GM19193 (cell line): ENCODE measurements around the gene CYB561D2.
A peak's percentile ranks its signal among the peaks of the same experiment; 100 is the strongest.

Experiments used
- POLR2A ChIP-seq: IDR thresholded peaks from 4 replicates; pipeline ENCODE4 v1.6.1; 2011; ENCODE audit not compliant: insufficient read depth, insufficient read length; ENCODE audit errors: extremely low read depth

CYB561D2 gene

DNA sequence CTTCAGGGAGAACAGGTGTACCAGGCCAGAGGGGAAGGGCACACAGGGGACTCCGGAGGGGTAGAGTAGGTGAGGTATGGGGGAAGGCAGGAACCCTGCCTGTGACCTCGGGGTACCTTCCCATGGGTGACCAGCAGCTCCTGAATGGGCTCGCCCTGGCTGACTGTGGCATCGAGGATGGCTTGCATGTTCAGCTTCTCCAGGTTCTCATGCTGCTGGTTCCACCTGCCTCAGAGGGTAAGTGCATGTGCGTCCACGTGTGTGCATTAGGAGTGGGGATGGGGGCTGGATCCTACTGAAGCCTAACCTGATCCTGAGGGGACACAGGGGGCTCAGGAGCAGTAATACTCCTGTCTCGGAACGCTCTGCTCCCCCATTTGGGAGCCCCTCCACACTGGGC, 5.7 kb upstream of the CYB561D2 start:
- TF ChIP-seq POLR2A: no peak

DNA sequence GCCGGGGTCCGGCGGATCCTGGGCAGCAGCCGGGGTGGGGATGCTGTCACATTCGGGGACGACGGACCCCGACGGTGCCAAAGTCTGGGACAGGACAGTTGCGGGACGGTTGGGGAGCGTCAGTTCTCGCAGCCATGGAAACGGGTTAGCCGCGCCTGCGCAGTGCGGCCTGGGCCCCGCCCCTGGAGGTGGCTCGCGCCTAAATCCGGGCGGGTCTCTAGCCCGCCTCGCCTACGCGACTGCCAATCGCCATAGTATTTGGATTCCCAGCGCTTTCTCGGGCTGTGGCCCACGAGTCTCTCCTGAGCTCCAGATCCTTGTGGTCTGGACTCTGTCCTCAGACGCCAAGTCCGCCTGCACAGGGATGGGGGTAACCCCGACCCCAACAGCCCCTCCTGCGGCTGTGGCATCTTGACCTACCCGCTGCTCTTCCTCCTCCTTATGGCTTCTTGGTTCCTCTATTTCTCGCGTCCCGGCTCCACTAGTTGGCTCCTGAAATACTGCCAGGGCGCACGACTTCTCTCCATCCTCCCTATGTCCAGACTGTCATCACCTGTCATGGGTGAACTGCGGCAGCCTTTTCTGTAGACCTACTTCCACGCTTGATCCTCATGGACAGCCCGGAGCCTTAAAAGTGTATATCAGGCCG, 5.0 kb upstream of the CYB561D2 start, which contains the start of gene ZMYND10:
Gene ZMYND10 (minus strand): TSS at position 147 of the 649 bp plus-strand sequence. CDS start 153 bp downstream, outside the sequence.
- no peak for TF ChIP-seq POLR2A

DNA sequence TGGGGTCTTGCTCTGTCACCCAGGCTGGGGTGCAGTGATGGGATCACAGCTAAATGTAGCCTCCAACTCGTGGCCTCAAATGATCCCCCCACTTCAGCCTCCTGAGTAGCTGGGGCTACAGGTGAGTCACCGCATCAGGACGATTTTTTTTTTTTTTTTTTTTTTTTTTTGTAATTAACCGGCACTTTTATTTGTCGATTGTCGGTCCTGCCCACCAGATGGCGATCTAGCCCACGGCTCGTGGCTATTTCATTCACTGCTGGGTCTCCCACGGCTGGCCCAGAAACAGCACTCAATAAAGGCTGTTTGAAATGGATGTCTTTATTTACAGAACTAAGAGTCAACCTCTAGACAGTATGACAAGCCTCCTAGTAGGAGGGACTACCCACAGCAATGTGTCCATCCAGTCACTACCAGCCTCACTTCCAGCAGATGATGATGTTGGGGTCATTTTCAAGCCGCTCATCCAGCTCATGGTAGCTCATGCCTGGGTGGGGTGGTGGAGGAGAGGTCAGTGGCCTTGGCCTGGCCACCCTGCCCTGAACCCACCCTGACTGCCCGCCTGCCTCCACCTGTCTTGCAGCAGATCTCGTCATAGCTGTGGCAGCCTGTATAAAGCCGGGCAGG, 3.4 kb upstream of the CYB561D2 start:
- TF ChIP-seq POLR2A: no peak

DNA sequence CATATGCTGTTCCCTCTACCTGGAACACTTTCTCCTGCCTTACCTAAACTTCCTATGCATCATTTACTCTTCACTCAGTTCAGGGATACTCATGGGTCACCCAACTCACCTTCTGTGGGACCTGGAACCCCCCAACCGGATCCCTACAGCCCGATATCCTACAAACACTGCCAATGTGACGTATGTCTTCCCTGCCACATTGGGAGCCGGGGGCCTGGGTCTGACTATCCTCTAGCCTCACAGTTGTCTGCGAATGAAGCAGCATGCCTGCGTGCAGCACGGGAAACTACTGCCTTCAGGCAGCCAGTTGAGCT, 492 bp upstream of the CYB561D2 start:
- TF ChIP-seq POLR2A: no peak

DNA sequence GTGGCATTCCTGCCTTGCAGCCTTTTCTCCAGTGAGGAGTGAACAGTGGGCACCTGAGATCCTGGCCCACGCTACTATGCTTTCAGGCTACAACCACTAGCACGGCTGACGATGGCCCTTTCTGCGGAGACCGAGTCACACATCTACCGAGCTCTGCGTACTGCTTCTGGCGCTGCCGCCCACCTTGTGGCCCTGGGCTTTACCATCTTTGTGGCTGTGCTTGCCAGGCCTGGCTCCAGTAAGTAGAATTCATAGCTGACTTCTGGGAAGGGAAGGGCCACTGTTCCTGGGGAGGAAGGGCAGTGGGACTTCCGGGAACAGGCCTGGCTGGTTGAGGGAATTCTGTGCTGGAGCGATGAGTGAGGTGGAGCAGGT, 648 bp downstream of the CYB561D2 start:
- TF ChIP-seq POLR2A: no peak

DNA sequence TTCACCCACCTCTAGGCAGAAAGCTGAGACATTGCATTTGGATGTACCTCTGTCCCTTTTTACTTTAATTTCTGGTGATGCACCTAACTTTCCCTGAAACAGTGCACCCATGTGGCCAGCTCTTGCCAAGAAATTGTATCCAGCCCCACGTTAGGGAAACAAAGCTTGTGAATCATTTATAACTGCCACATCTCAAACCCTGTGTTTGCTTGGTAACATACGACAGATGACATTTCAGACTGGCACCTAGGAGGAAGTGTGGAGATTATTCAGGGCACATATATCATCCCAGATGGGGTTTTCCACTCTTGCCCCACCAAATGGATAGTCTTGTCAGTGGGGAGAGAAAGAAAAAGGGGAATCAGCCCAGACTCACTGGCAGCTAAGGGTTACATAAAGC, 2.1 kb downstream of the CYB561D2 start:
- no peak for TF ChIP-seq POLR2A

DNA sequence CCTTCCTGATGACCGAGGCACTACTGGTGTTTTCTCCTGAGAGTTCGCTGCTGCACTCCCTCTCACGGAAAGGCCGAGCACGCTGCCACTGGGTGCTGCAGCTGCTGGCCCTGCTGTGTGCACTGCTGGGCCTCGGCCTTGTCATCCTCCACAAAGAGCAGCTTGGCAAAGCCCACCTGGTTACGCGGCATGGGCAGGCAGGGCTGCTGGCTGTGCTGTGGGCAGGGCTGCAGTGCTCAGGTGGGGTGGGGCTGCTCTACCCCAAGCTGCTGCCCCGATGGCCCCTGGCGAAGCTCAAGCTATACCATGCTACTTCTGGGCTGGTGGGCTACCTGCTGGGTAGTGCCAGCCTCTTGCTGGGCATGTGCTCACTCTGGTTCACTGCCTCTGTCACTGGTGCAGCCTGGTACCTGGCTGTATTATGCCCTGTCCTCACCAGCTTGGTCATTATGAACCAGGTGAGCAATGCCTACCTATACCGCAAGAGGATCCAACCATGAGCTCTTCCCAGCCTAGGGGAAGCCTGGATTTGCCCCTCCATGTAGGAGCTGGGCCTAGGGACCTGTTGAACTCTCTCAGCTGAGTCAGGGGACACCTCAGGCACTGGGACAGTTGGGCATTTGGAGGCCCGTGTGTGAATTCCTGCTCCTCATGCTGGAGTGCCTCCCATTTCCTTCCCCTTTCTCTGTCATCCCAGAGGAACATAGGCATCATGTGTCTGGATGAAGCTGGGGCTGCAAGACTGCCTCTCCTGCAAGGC, 2.8 kb downstream of the CYB561D2 start:
- no peak for TF ChIP-seq POLR2A

DNA sequence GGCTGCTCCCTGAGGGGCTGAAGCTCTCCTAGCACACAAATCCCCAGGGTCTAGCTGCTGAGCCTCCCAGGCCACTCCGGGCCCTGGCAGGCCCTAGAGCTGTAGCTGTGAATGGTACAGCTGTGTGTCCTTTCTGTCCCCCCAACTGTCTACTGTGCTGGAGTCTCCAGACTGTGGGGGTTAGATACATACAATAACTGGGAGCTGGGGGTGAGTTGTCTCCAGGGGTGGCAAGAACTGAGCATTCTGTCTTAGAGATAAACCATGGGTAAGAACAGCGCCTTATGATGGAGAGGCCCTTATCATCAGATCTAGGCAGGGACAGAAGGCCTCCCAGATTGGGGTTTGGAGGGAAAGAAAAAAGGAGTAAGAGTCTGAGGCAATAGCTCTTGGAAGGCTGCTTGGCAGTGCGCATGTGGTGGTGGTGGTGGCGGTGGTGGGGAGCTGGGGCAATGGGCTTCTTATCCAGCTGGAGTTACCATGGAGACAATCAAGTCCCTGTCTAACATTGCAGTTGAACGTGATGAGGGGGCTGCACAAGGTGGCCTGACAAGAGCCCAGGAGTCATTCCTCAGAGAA, 3.6 kb downstream of the CYB561D2 start:
- TF ChIP-seq POLR2A: no peak

DNA sequence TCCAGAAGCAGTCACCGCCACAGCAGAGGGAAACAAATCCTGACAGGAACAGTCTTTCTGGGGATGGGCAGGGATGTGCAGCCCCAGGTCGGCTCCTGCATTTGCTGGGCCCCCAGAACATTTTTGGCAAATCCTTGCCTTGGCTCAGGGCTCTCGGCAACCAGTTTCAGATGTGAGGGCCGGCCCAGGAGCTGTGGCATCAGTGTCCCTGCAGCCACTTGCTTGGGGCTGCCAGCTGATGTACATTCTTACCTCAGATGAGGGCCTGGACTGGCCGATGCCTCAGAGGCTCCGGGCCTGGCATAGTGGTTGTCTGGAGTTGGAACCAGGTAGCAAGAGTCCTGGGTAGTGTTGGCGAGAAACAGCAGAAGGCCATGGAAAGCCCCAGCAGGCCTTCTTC, 4.2 kb downstream of the CYB561D2 start:
- TF ChIP-seq POLR2A: no peak

DNA sequence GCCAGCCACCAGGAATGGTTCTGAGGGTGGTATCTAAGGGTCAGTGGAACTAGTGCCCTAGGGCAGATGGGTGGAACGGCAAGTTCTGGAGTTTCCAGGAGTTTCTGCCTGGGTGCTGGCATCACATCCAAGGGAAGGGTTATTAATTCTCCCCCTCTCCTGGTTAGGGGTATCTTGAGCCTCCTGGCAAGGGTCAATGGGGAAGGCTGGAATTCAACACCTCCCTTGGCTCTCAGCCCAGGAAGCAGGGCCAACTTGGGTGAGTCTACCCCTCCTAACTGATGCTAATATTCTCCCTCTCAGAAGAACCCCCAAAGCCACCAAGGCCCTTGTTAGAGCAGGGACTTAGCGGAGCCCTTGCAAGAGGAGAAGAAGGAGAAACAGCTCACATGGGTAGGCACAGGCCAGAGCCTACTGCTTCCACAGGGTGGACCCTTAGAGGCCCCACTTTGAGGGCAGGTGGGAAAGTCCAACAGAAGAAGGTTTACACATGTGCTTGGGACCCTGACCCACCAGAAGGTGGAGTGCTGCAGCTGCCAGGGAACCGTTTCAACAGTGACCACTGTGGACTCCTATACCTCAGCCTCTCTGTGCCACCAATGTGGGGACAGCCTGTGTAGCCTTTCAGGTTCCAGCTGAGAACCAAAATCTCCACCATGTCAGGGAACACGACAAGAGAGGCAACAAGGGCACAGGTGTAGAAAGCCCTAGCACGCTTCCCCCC, 5.3 kb downstream of the CYB561D2 start:
- TF ChIP-seq POLR2A: no peak

DNA sequence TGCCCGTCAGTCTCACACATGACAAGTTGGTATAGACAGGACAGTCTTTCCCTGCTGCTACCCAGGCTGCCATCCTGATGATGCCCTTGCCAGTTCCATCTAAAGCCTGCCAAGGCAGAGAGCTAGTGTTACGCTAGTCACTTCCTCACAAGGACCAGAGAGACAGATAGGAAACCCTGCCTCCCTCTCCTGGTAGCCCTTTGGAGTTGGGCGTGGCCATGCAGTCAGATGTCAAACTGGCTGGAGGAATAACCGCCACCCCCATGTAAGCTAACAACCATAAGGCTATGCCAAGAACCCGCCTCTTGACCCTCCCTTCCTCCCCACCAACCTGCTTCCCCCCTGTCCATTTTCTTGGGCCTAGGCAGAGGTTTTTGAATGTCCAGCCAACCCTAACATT, 5.9 kb downstream of the CYB561D2 start:
- TF ChIP-seq POLR2A: no peak

DNA sequence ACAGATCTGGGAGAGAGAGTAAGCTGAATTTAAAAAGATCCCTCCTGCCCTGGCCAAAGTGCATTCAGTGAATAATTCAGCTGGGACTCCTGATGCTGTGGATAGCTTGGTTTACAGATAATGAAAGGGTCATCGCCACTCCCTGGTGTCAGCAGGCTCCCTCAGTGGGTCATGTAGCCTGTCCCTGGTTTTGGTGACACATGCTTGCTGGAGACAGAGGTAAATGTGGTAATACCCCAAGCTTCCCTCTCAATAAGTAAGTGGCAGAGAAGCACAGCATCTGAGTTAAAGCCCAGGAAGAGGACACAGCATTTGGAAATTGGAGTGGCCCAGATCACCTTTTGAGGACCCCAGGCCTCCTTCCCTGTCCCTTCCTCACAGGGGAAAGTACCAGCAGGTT, 6.8 kb downstream of the CYB561D2 start:
- TF ChIP-seq POLR2A: no peak

DNA sequence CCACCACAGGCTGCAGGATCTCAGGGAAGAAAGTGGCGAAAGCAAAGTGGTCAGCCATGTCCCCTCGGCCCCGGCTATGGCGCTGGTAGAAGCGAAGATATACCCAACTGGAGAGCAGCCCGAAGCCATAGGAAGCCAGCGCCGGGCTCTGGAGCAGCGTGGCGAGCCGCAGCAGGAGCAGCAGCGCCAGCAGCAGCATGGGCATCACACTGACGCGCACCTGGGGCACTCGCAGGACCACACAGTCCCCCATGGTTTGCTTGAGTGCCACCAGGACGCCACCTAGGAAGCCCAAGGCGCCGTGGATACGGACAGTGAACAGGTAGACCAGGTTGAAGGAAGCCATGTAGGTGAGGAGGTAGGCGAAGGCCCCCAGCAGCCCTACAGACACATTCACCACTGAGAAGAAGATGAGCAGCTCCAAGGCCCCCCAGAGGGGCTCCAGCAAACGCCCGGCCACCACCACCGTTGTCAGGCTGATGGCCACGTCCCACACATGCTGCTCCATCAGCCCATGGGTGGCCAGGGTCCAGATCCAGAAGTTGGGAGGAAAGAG, 7.8 kb downstream of the CYB561D2 start:
- no peak for TF ChIP-seq POLR2A

DNA sequence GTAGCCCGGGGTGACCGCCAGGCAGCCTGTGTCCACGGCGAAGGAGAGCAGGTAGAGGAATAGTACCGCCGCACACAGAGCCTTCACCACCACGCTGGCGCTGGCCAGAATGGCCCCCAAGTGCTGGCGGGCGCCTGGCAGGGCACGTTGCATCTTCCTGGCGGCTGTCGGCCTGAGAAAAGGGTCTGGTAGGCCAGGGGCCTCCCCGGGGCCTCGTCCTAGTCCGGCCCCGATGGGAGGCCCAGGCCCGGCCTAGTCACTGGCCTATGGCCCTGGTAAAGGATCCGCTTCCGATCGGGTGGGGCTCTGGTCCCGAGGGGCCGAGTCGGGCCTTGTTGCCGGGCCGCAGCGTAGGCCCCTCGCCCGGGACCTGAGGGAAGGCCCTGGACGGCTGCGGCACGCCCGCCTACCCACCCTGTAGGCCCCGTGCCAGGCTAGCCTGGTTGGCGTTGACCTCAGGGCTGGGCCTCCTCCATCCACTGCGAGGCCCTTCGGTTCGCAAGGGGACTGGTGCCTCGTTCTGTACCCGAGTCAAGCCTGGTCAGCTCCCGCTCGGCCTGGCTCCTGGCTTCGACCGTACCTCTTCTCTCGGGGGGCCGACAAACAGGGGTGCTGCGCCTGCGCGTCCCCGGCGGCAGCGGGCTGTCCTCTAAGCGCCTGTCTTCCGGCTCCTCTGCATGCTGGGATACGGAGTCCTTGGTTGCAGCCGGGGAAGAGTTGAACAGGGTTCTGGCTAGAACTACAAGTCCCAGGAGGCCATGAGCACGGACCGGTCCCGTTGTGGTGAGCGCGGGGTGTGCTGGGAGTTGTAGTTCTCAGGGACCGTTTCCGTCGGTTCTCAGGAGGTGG, 8.5 kb downstream of the CYB561D2 start, which contains the start of gene TMEM115:
Gene TMEM115 (minus strand): TSS at position 611 of the 849 bp plus-strand sequence. CDS start 458 bp downstream, at position 153.
- peak; percentile 63 for TF ChIP-seq POLR2A
